Loucy (cell line): Measurements from ENCODE around the gene PLEKHD1.
"Not testable (repeated sequence)": the region's sequence is repeated elsewhere in the genome, so short reads cannot be mapped to it uniquely, and the experiment has no call there.

Experiments used
- H2AFZ ChIP-seq: fragments of 200-600 bp; sonication (generic); 2 replicates; pipeline ENCODE4 v1.6.0; 2016; ENCODE audit warnings: antibody characterized with exemption, mild to moderate bottlenecking, low read length, moderate library complexity
- H3F3A ChIP-seq: fragments of 200-600 bp; 2 replicates; pipeline ENCODE4 v1.6.0; 2016; ENCODE audit warnings: antibody characterized with exemption, low read depth, mild to moderate bottlenecking
- H3K27me3 ChIP-seq: fragments of 200-600 bp; sonication (generic); 2 replicates; pipeline ENCODE4 v1.6.1; 2014; ENCODE audit warnings: low read length, mild to moderate bottlenecking; ENCODE audit not compliant: insufficient read depth, poor library complexity, severe bottlenecking
- H3K36me3 ChIP-seq: fragments of 200-600 bp; sonication (generic); 2 replicates; pipeline ENCODE4 v1.6.1; 2016; ENCODE audit warnings: low read length; ENCODE audit not compliant: insufficient read depth
- H3K4me1 ChIP-seq: fragments of 200-600 bp; sonication (generic); 2 replicates; pipeline ENCODE4 v1.5.1; 2014; ENCODE audit warnings: low read length, mild to moderate bottlenecking; ENCODE audit not compliant: insufficient read depth, poor library complexity, severe bottlenecking
- H3K4me2 ChIP-seq: fragments of 200-600 bp; sonication (generic); 2 replicates; pipeline ENCODE4 v1.6.0; 2014; ENCODE audit warnings: antibody characterized with exemption, low read length, low read depth, mild to moderate bottlenecking; ENCODE audit not compliant: poor library complexity, severe bottlenecking
- H3K4me3 ChIP-seq: fragments of 200-600 bp; sonication (generic); 2 replicates; pipeline ENCODE4 v1.5.1; 2014; ENCODE audit warnings: low read length, mild to moderate bottlenecking, mixed read lengths; ENCODE audit not compliant: poor library complexity, severe bottlenecking
- H3K79me2 ChIP-seq: fragments of 200-600 bp; sonication (generic); 2 replicates; pipeline ENCODE4 v1.6.1; 2014; ENCODE audit warnings: low read length; ENCODE audit not compliant: insufficient read depth
- H3K9ac ChIP-seq: fragments of 200-600 bp; sonication (generic); 2 replicates; pipeline ENCODE4 v1.6.0; 2014; ENCODE audit warnings: mild to moderate bottlenecking, low read depth, low read length, moderate library complexity; ENCODE audit not compliant: poor library complexity, severe bottlenecking
- H3K9me2 ChIP-seq: fragments of 200-600 bp; sonication (generic); replicated peaks from 2 replicates; pipeline ENCODE4 v1.6.1; 2016; ENCODE audit warnings: low read depth, low read length, mixed read lengths
- H3K9me3 ChIP-seq: fragments of 200-600 bp; sonication (generic); 2 replicates; pipeline ENCODE4 v1.6.1; 2014; ENCODE audit warnings: mild to moderate bottlenecking, antibody characterized with exemption, low read length, low read depth; ENCODE audit not compliant: insufficient read depth
- H4K20me1 ChIP-seq: fragments of 200-600 bp; sonication (generic); 2 replicates; pipeline ENCODE4 v1.6.0; 2014; ENCODE audit warnings: antibody characterized with exemption, low read length, mild to moderate bottlenecking; ENCODE audit not compliant: insufficient read depth, poor library complexity, severe bottlenecking
- EZH2phosphoT487 ChIP-seq: fragments of 200-600 bp; IDR thresholded peaks from 2 replicates; pipeline ENCODE4 v1.6.1; 2018; ENCODE audit warnings: antibody characterized with exemption, mild to moderate bottlenecking, moderate library complexity, borderline replicate concordance
- TF ChIP-seq, protein P1 (sequence below): fragments of 200-600 bp; sonication (generic); conservative IDR thresholded peaks from 2 replicates; pipeline ENCODE4 v1.5.1; 2014; ENCODE audit warnings: mild to moderate bottlenecking, antibody characterized with exemption, low read length

The PLEKHD1 gene

GRCh38 chr14:69495341-69495921 lies 10.9 kb downstream of the PLEKHD1 start:
- no peak overlapping the region for H3K4me2 ChIP-seq
- H3K79me2 ChIP-seq: no peaks in the 10 kb centered on the region
- H3K9ac ChIP-seq: no peak overlapping the region
- no peaks in the 10 kb centered on the region for H3K36me3 ChIP-seq
- TF ChIP-seq, protein P1, sequence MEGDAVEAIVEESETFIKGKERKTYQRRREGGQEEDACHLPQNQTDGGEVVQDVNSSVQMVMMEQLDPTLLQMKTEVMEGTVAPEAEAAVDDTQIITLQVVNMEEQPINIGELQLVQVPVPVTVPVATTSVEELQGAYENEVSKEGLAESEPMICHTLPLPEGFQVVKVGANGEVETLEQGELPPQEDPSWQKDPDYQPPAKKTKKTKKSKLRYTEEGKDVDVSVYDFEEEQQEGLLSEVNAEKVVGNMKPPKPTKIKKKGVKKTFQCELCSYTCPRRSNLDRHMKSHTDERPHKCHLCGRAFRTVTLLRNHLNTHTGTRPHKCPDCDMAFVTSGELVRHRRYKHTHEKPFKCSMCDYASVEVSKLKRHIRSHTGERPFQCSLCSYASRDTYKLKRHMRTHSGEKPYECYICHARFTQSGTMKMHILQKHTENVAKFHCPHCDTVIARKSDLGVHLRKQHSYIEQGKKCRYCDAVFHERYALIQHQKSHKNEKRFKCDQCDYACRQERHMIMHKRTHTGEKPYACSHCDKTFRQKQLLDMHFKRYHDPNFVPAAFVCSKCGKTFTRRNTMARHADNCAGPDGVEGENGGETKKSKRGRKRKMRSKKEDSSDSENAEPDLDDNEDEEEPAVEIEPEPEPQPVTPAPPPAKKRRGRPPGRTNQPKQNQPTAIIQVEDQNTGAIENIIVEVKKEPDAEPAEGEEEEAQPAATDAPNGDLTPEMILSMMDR: no peak
- TF ChIP-seq EZH2phosphoT487: no peak
- H3K4me1 ChIP-seq: no peaks in the 10 kb centered on the region
- H4K20me1 ChIP-seq: no peaks in the 10 kb centered on the region
- no peak overlapping the region for H3K4me3 ChIP-seq
- no peaks in the 10 kb centered on the region for H3K9me3 ChIP-seq
- H2AFZ ChIP-seq: no peak overlapping the region
- H3K27me3 ChIP-seq: no peaks in the 10 kb centered on the region
- H3F3A ChIP-seq: no peaks in the 10 kb centered on the region
- H3K9me2 ChIP-seq: no peaks in the 10 kb centered on the region

DNA sequence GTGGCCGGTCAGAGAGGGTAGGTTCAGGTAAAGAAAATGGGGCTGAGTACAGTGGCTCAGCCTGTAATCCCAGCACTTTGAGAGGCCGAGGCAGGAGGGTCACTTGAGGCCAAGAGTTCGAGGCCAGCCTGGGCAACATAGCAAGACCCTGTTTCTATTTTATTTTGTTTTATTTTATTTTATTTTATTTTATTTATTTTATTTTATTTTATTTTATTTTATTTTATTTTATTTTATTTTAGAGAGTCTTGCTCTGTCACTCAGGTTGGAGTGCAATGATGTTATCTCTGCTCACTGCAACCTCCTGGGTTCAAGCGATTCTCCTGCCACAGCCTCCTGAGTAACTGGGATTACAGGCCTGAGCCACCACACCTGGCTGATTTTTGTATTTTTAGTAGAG lies 13.3 kb downstream of the PLEKHD1 start:
- not testable (repeated sequence) for H4K20me1 ChIP-seq, H3K4me1 ChIP-seq, H3K4me3 ChIP-seq, H3K4me2 ChIP-seq, H3K36me3 ChIP-seq, H3K27me3 ChIP-seq, H3K9ac ChIP-seq, H3F3A ChIP-seq, H3K9me3 ChIP-seq, H3K79me2 ChIP-seq, H3K9me2 ChIP-seq, H2AFZ ChIP-seq

DNA sequence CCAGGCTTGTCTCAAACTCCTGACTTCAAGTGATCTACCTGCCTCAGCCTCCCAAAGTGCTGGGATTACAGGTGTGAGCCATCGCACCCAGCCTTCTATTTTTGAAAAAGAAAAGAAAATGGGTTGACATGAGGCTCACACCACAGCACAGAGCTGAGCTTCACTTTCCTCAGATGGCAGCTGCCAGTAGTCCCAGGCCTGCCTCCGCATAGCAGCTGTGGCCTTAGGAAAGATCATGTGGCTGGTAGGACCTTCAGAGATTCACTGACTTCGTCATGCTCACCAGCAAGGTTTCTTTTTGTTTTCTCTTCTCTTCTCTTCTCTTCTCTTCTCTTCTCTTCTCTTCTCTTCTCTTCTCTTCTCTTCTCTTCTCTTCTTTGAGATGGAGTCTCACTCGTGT lies 13.8 kb downstream of the PLEKHD1 start:
- not testable (repeated sequence) for H3K27me3 ChIP-seq, H3K36me3 ChIP-seq

GRCh38 chr14:69499436-69499835 lies 14.9 kb downstream of the PLEKHD1 start:
- Histone ChIP-seq H2AFZ (no peak overlapping the region), H3K27me3 (no peaks in the 10 kb centered on the region), H3K9me3 (no peaks in the 10 kb centered on the region), H3F3A (no peaks in the 10 kb centered on the region), H4K20me1 (no peaks in the 10 kb centered on the region), H3K79me2 (no peaks in the 10 kb centered on the region), H3K9me2 (no peaks in the 10 kb centered on the region), H3K4me1 (no peaks in the 10 kb centered on the region), H3K4me2 (no peak overlapping the region), H3K36me3 (no peaks in the 10 kb centered on the region), H3K9ac (no peak overlapping the region), H3K4me3 (no peak overlapping the region)
- no peak for TF ChIP-seq EZH2phosphoT487
- TF ChIP-seq, protein P1: no peak

More for the DNA sequence above, 13.8 kb downstream of the PLEKHD1 start:
- not testable (repeated sequence) for H3K4me1 ChIP-seq, H3K4me3 ChIP-seq, H3K9me3 ChIP-seq, H3K9ac ChIP-seq, H3K79me2 ChIP-seq, H3F3A ChIP-seq, H3K4me2 ChIP-seq, H4K20me1 ChIP-seq, H3K9me2 ChIP-seq, H2AFZ ChIP-seq
